HG03520 (cell line): ENCODE measurements around the gene ITPR2.
"Not testable (repeated sequence)": the region's sequence is repeated elsewhere in the genome, so short reads cannot be mapped to it uniquely, and the experiment has no call there.

Experiments used
- ATAC-seq: cut with Tn5 transposase; IDR thresholded peaks from one replicate; pipeline ENCODE4 v1.9.1; 2021; ENCODE audit warnings: mild to moderate bottlenecking, moderate library complexity; ENCODE audit not compliant: unreplicated experiment

Gene ITPR2

DNA sequence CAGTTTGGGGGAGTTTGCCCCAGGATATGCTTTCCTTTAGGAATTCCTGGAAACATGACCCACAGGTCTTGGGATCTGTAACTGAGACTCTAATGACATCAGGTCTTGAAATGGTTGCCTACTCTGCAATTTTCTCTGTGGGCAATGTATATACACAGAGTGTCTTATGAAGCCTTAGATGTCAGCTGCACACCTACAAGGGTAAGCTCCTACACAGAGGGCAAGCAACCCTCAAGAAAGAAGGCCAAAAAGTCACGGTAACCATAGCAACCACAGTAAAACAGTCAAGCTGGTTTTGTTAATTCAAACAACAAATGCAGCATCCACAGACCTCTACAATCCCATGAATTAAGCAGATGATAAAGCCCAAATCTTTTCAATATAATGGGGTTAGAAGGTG lies 344.6 kb downstream of the ITPR2 start:
- no peak for ATAC-seq

DNA sequence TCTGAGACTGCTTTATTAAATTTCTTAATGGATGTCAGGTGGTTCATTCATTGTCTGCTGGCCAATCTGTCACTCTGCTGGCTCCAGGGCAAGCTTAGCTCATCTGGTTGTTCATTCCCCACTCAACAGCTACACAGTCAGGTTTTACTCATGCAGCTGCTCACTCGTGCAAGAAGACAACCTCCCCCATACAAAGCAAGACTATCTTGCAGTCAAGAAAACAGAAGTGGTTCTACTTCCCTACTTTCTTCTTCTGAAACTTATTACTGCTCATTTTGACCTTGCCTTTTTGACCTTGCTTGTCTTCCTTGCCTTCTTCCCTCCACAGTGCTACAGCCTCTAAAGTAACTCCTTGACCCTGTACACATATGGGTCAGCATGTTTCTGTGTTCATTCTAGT lies 359.7 kb downstream of the ITPR2 start:
- peak; percentile 88 for ATAC-seq

DNA sequence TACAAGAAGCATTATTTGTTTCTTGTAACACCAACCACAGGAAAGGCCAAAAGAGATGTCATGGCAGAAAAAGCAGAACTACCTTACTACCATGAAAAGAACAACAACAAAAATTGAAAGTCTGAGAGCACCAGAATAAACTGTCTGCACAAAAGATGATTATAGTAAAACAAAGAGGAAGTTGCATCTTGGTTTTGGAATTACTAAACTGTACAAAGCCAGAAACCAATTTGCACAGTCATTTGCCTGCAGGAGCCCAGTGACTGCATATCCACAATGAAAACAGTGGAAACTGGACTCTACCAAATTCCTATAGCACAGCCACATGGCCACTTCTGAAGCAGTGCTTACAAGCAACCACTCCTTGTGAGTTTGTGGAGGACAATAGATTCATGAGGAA lies 361.4 kb downstream of the ITPR2 start:
- peak; percentile 63 for ATAC-seq

DNA sequence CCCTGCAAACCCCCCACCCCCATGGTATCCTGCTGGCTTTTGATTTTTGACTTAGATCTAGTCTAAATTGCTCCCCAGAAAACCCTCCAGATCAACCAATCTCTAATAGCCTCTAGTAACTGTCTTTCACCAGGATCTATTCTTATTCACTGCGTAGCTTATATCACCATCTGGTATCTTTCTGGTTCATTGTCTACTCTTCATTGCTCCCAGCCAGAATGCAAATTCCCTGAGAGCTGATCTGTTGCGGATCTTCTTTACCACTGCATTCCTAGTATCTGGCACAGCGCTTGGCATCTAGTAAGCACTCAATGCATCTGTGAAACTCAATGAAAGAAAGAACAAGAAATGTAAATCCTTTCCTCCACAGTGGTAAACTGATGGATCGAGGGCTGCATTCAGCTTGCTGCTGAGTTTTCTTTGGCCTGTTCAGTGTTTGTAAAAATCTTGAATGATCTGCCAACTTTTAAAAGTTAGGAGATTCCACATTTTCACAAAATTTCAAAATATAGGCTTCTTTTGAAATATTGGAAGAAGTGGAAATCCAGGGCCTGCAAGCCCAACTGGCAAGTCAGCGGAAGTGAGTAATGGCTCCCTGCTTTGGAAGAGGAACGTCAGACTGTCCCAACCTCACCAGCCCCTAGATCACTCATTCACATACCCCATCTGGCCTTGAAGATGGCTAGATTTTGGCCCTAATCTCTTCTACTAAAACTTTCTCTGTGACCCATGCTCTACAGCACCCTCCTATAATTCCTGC lies 363.4 kb downstream of the ITPR2 start:
- no peak for ATAC-seq

DNA sequence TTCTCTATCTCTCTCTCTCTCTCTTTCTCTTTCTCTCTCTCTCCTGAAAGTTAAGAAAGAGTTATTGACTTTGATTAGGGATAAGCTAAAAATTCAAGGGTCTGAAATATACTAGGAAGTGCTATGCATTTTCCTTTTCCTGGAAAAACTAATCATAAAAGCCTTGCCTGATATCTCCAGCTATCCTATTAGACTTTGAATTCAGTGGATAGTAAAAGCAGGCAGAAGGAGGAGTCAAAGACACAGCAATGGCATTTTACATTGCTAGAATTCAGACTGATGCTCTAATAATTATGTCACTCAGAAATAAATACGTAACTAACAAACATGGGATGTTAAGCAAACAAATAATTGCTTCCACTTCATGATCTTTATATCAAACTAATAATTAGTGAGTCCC lies 365.6 kb downstream of the ITPR2 start:
- no peak for ATAC-seq

DNA sequence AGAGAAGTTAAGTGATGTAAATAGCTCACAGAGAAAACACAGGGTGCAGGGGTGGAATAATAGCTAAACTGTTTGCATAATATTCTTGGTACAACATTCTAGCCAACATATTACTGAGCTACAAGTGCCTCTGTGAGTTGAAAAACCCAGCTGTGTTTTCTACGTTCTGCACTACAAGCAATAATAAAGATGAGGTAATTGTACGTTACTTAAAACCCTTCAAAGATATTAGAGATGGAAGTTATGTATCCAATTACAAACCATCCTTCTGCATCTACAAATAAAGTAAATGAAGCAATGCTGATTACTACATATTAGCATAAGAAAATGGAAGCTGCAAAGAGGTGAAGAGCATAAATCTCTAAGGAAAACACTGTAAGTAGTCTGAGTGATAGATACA lies 366.3 kb downstream of the ITPR2 start:
- ATAC-seq, result no peak

DNA sequence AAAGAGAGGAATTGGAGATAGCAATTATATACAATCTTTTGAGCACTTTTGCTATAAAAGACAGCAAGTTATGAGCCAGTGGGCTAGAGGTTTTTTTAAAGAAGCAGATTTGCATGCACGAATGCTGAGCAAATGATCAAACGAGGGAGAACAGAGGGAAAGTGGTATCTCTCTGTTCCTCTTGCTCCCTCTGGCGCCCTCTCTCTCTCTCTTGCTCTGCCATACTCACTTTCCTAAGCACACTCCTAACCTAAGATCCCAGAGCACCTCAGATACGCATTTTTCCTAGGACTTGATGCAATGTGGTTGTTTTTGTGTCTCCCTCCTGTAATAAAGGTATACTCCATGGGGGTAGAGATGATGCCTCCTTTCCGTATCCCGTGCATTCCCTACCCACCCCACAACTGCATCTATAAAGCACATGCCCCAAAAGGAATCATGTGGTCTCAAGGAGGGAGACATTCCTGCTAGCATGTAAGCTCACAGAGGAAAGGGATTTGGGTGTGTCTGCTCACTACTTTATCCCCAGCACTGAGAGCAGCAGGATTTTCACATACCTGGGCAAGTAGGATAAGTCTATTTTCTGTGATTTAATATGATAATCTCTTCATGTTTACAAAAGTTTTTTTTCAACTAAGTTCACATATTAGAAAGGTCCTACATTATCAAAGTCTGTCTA lies 367.4 kb downstream of the ITPR2 start:
- no peak for ATAC-seq

DNA sequence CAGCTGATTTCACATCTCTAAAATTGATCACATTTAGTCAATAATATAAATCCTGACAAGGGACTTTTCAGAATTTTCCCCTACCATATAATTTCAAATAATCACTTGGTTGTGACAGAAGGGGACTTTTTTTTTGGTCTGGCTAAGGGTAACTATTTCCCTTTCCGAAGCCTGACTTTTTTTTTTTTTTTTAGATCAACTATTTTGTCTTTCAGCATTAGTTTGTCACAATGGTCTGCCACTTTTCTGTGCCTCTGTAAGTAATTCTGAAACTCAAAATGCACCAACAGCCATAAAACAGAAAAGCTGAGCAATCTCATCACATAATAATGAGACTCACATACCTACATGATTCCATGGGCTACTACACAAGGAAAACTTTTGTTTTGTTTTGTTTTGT lies 371.2 kb downstream of the ITPR2 start:
- ATAC-seq, result no peak

DNA sequence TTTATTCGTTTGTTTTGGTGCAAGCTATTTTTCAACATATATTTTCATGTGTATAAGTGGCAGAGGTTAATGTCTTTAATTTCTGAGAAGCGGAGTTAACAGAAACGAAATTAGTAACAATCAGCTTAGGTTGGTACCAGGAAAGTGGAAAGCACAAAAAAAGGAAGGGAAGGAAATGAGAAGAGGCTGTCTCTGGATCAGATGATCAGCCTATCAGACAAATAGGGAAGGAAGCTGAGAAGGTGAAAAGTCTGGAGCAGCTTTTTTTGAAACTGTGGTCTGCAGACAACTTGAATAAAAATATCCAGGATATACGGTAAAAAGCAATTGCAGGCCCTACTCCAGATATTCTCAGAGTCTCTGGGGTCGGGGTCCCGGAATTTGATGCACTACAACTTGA lies 372.6 kb downstream of the ITPR2 start:
- no peak for ATAC-seq

DNA sequence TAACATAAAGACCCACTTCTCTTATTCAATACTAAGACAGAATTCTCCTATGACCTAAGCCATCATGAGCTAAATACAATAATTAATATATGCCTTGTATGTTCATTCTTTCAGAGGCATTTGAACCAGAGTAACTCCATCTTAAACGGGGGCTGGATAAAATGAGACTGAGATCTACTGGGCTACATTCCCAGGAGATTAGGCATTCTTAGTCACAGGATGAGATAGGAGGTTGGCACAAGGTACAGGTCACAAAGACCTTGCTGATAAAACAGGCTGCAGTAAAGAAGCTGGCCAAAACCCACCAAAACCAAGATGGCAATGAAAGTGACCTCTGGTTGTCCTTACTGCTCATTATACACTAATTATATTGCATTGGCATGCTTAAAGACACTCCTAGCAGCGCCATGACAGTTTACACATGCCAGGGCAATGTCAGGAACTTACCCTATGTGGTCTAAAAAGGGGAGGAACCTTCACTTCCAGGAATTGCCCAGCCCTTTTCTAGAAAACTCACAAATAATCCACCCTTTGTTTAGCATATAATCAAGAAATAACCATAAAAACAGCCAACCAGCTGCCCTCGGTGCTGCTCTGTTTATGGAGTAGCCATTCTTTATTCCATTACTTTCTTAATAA lies 376.9 kb downstream of the ITPR2 start:
- ATAC-seq, result no peak

DNA sequence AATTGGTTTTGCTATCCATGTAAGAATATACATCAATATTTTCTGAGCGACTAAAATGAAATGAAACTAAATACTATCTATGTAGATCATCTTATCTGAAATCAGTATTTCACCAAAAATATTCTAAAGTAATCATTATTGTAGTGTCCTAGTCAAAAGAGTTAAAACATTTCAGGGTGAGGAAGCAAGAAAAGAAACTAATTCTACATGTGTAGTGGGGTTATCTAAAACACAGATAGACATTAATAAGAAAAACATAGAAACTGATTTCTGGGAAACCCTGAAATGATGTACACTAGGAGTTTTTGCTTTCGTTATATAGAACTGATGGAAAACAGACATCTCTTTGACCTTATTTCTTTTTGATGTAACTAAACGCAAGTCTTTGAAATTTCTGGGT lies 379.7 kb downstream of the ITPR2 start:
- no peak for ATAC-seq

DNA sequence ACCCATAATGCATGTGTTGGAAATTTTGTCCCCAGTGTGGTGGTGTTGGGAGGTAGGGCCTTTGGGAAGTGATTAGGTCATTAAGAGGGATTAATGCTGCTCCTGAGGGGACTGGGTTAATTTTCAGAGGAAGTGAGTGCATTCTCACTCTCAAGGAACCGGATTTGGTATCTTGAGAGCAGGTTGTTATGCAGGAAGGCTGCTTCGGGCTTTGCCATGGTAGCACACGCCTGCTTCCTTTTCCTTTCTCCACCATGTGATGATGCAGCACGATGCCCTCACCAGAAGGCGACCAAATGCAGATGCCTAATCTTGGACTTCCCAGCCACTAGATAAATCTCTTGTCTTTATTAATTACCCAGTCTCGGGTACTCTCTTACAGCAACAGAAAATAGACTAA lies 380.5 kb downstream of the ITPR2 start:
- no peak for ATAC-seq

DNA sequence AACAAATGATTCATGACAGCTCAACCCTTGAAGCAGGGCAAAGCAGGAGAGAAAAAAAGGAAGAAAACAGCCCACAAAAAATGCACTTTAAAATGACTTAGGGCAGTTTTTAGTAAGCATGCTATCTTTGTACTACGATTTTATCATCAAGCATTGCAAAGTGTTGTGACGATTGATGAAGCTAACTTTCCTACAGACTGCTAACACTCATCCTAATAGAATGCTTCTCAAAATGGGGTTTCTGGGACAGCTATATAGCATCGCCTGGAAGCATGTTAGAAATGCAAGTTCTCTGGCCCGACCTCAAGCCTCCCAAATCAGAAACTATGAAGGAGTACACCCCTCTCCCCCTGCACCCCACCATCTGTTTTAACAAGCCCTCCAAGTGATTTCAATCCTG lies 381.2 kb downstream of the ITPR2 start:
- no peak for ATAC-seq

DNA sequence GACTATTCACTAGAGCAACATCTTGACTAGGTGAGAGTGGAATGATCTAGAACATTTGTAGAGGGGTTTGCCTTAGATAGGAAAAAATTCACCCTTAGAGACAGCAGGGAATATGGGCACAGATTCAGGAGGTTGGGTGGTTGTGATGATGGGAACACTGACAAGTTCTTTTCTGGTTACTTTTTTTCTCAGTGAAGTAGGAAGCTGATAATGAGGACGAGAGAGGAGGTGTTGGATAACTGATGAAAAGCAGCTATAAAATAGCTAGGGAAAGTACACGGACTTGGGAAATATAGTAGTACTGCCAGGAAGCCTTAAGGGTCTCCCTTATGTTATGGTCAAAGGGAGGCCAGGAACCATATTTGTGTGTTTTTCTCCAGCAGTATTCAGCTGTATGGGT lies 387.1 kb downstream of the ITPR2 start:
- no peak for ATAC-seq

DNA sequence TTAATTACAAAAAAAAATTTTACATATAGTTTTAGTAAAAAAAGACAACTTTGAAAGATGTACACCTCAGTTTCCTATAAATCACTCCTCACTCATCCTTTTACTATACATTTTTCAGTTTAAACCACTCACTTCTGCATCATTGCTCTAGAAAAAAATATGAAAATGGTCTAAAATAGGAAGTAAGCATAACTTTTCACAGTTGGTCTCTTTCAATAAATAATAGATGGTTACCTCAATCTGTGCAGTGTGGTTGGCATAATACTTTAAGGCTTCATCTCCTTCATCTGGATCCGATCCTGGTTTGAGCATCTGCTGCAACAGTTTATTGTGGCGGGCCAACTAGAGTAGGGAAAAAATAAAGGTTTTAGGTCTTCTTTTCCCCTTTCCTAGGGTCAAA lies 389.7 kb downstream of the ITPR2 start:
- no peak for ATAC-seq

DNA sequence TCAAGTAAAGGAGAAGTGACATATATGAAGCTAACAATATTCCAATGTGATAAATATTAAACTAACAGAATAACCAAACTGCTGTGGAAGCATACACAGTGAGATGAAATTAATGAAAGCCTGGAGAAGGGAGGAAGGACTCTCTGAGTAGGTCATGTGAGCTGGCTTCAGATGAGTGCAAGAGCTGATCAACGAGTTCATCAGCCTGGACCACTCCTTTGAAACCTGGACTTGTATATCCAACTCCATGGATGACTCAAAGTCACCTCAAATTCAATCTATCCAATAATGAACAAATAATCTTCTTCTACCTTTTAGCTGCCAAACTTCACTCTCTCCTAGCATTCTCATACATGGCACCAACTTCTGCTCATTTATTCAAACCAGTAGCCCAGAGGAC lies 391.6 kb downstream of the ITPR2 start:
- no peak for ATAC-seq

DNA sequence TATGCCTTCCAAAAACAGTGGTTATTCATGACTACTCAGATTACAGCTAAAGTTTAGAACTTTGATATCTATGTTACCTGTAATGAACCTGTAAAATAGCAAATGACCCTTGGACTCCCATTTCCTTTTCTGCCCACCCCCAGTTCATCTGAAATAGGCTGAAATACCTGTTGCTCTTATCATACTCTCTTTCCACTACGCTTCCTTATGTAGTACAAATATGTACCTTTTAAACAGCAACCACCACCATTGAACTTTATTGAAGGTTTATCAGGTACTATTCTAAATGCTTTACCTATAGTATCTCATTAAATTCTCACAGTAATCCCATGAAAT lies 398.0 kb downstream of the ITPR2 start:
- no peak for ATAC-seq

DNA sequence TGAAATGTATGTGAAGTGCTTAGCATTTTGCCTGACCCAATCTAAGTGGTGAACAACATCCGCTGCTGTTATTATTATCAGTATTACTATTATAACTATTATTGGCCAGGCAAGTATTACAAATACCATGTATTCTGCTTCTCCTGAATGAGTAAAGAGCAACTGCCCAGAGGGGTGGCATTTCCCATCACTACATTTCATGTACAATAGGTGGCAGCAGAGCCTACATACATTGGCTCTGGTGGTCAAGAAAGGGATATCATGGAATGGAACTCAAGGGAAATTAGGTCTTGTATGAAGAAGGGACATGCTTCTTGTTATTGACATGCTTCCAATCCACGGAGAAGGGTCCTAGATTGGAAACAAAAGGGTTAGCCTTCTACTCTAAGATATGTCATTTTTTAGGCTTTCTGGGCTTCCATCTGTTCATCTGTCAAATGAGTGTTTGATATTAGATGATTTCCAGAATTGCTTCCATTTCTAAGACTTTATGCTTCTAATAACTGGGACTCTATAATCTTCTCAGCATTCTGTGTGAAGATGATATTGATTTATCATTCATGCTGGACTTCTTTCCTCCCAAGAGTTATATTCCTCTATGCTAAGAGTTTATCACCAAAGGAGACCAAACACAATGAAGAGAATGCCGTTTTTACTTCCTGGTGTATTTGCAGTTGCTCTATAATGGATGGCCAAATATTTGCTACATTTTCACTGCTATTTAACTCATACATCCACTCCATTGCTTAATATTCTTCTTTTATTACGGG lies 398.5 kb downstream of the ITPR2 start:
- ATAC-seq, result peak; percentile 67

DNA sequence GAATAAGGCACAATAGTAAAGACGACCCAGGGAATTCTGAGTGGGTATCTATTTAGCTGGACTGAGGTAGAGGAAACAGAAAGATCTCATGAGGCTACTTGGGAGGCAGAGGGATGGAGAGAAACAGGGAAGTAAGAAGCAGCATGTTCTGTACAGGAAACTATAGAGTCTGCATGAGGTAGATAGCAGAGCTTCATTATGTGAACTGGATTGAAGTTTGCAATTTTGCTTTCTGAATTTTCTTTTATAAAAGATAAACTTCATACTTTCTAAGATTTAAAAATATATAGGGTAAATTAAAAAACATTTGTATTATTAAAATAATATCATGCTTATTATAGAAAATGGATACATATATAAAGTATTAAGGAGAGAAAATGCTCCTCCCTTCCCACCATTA lies 399.3 kb downstream of the ITPR2 start:
- ATAC-seq, result not testable (repeated sequence)

DNA sequence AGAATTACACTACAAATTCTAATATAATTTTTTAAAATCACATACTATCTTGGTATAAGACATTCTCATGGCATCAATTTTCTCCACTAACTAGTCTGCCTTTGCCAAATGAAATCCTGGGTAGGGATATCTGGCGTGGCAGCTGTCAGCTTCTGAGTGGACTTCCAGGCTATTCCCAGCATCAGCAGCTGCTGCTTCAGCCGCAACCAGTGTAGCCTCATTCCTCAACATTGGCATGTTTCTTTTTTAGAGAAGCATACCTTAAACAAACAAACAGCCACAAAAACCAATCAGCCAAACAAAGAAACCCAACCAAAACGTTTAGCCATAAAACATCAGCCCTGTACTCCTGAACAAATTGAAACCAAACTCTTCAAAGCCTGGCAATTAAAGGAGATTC lies 401.8 kb downstream of the ITPR2 start:
- no peak for ATAC-seq

DNA sequence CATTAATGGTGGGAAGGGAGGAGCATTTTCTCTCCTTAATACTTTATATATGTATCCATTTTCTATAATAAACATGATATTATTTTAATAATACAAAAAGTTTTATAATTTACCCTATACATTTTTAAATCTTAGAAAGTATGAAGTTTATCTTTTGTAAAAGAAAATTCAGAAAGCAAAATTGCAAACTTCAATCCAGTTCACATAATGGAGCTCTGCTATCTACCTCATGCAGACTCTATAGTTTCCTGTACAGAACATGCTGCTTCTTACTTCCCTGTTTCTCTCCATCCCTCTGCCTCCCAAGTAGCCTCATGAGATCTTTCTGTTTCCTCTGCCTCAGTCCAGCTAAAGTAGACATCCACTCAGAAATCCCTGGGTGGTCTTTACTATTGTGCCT lies 402.4 kb downstream of the ITPR2 start:
- not testable (repeated sequence) for ATAC-seq
